Pulmonary artery endothelial cell (primary cell): ENCODE data around the gene RGS14. TPM values are rescaled to one million over a fixed set of nuclear protein-coding genes. Genes with fewer than 3 reads are reported as not detected.
"Not testable (repeated sequence)": the region's sequence is repeated elsewhere in the genome, so short reads cannot be mapped to it uniquely, and the experiment has no call there.

ENCODE experiments used
- DNase-seq: peaks from one replicate; pipeline ENCODE4 v3.0.0-alpha.2; 2011; ENCODE audit warnings: low read depth, low spot score
- total RNA-seq: library from RNA; depleted of rRNA; stranded (reverse); fragments of >200 nt; gene quantifications from 2 replicates; pipeline ENCODE4 v1.2.3, GENCODE V29; 2014

RGS14 gene
- total RNA-seq, 1 donor from 2014 or later, result 7.3 TPM

DNA sequence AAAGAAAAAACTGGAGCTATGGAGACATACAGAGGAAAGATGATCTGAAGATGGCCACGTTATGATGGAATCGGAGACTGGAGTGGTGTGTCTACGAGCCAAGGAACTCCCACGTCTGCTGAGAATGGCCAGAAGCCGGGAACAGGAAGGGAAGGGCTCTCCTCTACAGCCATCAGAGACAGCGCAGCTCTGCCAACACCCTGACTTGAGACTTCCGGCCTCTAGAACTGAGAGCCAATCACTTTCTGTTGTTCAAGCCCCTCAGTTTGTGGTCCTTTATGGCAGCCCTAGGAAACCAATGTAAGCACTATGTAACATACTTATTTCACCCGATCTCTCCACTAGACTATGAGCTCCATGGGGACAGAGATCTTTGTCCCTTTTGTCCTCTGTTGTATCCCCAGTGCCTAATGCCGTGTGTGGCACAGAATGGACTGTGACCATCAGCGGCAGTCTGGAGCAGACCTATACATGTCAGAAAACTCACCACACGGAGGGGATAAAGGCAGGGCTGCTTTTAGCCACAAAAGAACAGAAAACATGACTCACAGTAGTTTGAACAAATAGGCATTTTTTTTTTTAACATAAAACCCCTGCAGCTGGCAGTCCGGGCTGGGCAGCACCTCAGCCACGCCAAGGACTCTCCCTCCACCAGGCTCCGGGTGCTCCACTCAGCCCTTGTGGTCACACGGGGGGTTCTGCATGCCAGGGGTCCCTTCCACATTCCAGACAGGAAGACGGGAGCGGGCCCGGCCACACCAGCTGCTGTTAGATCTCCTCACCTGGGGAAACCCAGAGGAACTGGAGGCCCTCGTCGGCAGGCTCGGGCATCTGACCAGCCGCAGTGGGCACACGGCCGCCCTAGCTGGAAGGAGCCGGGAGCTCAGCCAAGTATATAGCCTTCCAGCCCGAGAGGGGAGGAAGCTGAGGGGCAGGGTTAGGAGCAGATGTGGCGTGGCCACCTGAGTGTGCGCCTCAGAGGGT lies 29.9 kb upstream of the RGS14 start:
- DNase-seq, result no peak

DNA sequence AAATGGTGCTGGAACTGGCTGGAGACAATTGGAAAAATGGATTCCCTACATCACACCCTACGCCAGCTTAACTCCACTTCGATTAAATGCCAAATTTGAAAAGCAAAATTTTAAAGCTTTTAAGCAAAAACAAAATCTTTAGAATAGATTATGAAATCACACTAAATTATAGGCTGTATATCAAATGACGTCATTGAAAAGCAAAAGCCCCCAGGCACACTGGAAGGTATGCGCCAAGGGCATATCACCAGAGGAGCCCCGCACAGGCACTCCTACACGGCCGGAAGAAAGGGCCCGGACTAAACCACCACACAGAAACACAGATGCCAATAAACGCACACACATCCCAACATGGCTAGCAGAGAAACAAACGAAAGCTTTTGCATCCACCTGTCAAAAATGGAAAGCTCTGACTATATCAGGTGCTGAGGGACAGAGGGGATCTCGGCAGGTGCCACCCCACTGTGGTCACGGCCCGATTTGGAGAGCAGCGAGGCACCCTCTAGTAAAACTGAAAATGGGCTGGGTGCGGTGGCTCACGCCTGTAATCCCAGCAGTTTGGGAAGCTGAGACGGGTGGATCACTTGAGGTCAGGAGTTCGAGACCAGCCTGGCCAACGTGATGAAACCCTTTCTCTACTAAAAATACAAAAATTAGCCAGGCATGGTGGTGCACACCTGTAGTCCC lies 29.0 kb upstream of the RGS14 start:
- DNase-seq, result no peak

DNA sequence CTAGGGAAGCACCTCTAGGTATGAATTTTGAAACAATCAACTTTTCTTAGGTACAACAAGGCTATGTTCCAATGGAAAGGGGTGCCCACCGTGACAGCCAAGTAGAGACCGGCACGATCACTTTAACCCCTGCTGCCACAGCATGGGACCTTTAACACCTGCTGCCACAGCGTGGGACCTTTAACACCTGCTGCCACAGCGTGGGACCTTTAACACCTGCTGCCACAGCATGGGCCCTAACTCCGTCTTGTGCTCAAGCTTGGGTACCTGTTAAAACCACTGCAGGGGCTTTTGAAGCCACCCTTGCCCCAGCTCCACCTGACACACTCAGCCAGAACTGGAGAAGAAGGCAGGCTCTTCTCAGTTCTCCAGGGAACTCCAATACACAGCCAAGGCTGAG lies 27.8 kb upstream of the RGS14 start:
- no peak for DNase-seq

DNA sequence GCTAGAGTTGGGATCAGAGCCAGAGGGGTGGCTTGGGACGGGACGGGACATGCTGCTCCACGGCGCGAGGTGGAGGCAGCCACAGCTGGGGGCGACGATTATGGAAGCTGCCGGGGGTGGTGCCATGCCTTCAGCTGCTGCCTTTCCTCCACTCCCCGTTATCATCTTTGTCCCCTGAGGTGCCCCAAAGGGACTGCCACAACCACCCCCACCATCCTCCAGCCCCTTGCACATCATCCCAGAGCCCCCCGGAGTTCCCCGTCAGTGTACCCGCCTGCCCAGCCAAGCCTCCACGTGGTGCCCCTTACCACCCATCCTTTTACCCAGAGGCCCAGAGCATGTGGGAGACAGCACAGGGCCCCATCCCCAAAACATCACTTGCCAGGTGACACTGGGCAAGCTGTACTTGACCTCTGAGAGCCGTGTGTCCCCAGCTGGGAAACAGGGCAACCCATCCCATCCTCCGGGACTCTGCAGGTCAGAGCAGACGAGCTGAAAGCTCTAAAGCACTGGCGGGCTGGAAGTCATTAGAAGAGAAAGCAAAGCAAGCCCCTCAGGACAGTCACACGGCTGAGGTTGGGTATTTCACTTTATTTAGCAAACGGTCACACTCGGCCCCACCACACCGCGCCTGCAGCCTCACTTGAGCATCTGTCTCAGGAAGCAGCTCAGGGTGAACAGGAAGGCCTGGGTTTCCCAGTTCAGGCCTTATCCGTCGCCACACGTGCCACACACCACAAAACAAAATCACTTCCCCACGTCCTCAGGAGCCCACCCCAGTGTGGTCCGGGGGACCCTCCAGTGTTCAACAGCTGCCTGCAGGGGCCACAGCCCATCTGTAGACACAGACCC lies 26.5 kb upstream of the RGS14 start:
- no peak for DNase-seq

DNA sequence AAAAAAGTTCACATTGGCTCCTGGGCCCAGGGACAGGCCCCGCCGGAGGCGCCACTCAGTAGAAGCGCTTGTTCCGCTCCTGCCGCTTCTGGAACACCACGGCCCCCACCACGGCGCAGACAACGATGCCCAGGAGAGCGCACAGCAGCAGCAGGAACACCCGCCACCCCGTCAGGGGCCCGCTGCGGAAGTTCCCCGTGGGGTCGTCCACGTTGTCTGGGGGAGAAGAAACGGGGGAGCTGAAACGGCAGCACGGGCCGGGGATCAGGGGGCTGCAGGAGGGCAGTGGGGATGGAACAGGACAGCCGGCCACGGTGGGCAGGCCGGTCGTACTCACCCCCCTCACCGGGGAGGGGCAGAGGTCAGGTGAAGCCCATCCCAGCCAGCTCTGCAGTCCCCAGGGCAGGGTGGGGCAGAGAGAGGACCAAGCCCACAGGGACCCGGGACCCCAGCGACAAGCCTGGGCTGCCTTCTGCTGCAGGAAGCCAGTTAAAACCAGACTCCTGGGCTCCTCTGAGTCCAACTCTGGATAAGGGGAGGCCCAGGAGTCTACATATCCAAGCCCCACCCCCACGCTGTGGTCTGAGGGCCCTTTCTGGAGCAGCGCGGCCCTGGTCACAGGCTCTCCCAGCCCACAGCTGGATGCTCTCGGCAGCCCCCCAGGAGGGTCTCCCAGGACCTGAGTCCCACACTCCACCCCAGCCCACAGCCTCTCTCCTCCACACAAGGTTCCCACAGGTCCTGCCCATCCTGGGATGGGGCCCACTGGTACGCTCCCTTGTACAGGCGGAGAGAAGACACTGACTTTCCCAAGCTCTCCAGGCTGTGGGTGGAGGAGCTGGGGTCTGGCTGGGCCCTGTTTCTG lies 25.5 kb upstream of the RGS14 start:
- no peak for DNase-seq

DNA sequence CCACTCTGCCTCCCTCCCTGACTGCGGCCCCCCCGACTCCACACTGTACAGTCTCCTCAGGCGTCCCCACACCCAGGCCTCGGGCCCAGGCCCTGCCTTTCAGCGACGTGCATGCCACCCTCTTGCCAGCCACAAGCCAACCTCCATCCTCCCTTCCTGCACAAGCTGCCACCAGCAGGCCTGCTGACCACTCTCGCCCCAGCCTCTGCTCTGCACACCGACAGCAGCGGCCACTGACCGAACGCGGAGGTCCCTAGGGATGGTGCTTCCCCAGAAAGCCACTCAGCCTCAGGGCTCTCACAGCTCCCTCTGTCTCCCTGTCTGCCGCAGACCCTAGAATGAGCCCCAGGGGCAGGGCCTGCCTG lies 24.8 kb upstream of the RGS14 start:
- no peak for DNase-seq

DNA sequence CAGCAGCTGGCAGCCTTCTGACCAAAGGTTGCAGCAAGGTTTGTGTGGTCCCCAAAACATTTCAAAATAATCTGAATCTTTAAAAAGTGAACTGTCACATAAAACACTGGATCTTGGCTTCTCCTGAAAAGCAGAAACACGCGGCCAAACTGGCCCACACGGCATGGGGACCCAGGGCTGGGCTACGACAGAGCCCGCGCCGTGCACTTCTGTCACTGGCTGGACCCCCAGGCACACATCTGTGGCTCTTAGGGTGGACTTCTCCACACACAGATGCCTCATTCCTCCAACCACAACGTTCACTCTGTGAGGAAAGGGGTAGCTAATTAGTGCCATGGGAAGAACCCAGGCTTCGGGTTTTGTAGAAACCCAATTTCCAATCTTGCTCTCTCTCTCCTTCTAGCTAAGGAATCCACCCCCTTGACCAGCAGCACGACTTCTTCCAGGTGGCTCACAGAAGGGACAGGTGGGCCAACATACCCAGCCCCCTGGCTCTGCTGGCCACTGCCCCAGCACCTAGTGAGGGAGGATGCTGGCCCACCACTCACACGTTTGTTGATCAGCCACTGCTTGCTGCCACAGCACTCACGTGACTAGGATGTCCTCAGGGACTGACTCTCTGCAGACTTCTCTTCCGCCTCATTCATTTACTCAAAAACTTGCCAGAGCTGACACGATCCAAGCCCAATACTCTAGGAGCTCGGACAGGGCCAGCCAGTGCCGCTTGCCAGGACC lies 24.1 kb upstream of the RGS14 start:
- DNase-seq, result no peak

DNA sequence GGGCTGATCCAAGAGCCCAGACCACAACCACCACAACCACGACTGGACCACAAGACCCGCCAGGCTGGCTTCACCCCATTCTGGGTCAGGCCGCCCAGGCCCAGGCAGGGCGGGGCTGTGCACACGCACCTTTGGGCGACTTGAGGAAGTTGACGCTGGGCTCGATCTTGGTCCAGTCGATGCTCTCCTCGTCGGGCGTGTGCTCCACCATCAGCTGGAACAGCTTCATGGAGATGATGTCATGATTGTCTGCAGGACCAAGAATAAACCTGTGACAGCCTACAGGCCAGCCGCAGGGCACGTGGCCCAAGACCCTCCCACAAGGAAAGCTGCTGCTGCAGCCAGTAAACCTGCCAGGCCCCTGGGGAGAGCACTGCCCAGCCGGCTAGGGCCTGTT lies 23.6 kb upstream of the RGS14 start:
- no peak for DNase-seq

DNA sequence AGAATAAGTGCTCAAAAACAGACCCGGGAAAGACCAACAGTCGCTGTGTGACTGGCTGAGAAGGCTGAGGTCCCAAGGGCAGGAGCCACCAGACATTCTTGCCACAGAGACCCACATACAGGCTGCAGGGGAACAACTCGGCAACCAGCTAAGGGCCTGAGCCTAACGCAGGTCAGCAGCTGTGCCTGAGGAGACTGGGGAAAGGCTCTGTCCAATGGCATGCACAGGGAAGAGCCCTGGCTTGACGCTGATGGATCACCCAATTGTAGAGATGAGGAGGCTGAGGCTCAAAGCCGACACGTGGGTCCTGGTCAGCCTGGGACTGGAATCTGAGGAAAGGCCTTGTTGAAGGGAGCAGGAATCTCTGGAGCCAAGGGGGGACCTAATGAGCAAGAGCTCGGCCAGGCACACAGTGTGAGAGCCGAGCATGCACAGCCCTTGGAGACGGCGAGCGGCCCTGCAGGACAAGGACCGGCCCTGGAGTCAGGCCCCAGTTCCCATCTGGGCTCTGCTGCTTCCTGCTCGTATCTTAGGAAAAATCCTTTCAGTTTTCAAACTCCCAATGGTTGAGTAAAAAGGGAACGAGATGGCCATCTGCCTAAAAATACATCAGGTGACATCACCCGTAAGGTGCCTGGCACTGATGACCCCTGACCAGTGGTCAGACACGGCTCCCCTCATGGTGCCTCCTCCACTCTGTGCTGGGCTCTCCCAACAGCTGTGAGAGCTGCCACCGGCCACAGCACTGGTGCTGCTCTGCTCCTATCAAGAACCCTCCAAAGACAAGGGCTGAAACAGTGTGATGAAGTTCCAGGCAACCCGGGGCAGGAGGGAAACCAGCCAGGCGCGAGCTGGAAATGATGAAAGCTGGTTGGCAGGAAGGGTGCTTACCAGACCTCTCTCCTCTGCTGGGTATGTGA lies 22.7 kb upstream of the RGS14 start:
- no peak for DNase-seq

DNA sequence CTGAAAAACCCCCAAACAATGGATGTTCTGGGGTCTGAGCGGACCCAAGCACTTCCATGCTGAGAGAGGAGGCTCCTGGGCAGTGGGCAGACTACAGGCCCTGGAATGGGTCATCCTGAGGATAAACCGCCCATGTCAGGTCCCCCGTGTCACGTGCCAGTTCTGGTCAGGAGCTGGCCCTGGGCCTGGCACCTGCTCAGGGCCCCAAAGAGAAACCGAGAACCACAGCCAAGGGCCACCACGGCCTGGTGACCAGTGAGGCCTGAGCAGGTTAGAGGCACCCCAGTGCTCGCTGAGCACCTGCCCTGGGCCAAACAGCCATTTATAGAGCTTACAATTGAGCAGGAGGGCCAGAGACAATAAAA lies 22.0 kb upstream of the RGS14 start:
- no peak for DNase-seq

DNA sequence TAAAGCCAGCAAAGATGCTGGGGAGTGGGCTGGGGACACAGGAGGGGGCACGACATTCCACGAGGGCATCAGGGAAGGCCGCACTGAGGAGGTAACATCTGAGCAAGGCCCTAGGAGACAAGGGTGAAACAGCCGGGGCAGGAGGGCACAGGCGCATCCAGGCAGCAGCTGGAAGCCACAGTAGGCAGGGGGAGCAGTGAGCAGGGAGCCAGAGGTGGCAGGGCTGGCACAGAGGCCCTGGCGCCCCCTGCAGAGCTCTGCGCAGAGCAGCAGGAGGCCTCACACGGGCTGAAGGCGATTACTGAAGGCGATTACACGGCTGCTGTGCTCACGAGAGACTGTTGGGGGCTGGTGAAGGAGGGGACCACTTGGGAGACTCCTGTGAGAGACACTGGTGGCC lies 21.6 kb upstream of the RGS14 start:
- no peak for DNase-seq

DNA sequence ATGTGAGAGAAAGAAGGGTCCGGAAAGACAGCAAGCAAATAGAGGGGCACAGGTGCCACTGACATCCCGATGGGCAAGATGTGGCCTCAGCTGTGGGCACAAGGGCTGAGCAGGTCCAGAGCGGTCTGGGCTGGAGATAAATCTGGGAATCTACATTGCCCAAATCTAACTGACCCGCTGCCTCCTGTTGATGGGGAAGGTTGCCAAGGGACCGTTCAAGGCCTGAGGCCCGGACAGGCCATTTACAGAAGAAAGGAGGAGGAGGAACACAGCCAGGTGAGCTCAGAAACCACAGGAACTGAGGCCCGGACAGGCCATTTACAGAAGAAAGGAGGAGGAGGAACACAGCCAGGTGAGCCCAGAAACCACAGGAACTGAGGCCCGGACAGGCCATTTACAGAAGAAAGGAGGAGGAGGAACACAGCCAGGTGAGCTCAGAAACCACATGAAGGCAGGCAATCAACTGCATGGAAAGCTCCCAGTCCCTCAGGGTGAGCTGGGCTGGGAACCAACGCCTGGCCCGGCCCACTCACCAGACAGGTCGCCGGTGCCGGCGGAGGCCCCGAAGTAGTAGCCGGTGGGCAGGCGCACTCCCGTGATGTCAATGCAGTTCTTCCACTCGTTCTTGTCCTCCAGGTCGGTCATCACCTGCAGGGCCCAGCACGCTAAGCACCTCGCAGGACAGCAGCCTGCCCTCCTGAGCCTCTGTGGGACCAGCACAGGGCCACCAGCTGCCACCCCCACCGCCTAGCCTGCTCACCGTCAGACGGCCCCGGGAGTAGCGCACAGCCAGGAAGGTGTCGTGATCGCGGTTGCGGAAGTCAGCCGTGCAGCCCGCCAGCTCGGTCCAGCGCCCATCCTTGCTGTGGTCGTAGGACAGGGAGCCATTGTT lies 20.9 kb upstream of the RGS14 start:
- no peak for DNase-seq

DNA sequence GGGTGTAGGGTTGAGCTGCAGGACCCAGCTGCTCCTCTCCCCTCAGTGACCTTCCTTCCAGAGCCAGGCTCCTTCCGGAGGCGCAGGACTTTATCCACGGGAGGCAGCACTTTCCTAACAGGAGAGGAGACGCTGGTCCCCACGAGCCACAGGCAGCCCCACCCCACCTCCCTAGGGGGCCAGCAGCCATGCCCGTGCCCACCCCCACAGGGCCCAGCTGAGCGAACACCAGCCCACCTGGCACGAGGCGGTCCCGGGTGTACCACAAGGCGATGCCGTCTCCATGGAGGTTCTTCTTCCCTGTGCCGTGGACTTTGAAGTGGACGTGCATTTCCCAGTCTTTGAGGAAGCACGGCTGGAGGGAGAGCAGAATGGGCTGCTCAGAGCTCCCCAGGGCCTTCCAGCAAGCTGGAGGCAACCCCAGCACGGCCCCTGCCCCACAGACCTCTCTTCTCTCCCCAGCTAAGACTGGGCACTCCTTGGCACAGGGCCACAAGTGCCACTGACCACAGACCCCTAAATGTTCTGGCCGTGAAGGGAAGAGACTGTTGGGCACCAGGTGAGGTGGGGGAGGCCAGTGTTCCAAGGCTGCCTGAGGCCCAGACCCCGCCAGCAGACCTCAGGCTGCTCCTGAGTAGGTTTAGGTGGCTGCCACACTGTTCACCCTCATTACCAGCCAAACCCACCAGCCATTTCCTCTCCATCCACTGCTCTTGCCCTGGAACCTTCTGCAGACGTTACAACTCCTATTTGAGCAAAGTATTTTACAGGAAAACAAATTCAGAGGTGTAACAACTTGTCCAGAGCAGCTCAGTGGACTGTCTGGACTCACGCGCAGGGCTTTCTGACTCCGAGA lies 19.2 kb upstream of the RGS14 start:
- no peak for DNase-seq

DNA sequence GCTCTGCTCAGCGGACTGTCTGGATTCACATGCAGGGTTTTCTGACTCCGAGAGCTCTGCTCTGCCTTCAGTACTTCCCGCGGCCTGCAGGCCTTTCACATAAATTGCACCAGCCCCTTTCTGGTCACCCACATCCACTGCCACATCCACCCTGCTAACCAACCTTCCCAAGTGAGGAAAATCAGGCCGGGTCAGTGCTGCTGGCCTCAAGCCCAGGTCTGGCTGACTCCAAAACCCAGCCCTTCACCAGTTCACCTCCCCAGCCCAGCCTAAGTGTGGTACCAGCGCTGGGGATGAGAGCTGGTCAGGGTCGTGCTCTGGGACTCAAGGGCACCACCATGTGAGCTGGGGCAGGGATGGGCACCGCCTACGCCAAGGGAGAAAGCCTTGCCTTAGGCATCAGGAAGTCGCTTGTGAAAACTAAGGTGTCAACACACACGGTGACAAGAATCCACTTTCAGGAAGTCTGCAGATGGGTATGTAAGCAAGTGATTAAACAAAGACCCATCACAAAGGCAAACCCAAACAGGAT lies 18.6 kb upstream of the RGS14 start:
- DNase-seq, result no peak

DNA sequence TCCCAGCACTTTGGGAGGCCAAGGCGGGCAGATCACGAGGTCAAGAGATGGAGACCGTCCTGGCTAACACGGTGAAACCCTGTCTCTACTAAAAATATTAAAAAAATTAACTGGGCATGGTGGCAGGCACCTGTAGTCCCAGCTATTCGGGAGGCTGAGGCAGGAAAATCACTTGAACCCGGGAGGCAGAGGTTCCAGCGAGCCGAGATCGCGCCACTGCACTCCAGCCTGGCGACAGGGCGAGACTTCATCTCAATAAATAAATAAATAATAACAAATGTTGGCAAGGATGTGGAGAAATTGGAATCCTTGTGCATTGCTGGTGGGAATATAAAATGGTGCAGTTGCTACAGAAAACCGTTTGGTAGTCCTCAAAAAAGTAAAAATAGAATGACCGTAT lies 14.7 kb upstream of the RGS14 start:
- not testable (repeated sequence) for DNase-seq

DNA sequence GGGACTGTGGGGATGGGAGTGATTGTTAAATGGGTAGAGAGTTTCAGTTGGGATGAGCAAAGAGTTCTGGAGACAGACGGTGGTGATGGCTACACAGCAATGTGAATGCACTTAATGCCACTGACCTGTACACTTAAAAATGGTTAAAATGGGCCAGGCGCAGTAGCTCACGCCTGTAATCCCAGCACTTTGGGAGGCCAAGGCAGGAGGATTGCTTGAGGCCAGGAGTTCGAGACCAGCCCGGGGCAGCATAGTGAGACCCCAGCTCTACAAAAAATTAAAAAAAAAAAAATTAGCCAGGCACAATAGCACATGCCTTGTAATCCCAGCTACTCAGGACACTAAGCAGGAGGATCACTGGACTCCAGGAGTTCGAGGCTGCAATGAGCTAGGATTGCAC lies 13.9 kb upstream of the RGS14 start:
- DNase-seq, result no peak

DNA sequence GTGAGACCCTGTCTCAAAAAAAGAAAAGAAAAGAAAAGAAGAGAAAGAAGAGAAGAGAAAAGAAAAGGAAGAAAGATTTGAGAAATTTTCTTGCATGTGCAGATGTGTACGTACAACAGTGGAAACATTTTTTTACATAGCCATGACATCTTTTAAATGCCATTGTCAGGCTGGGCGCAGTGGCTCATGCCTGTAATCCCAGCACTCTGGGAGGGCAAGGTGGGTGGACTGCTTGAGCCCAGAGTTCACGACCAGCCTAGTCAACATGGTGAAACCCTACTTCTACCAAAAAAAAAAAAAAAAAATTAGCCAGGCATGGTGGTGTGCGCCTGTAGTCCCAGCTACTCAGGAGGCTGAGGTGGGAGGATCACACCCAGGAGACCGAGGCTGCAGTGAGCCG lies 12.8 kb upstream of the RGS14 start:
- DNase-seq, result no peak
